SU-DHL-6 (cell line): Measurements from ENCODE around the gene PLP2.

ENCODE experiments used
- CTCF ChIP-seq: fragments of 200-600 bp; sonication (generic); IDR thresholded peaks from one replicate; pipeline ENCODE4 v1.5.1; 2017; ENCODE audit warnings: antibody characterized with exemption, mild to moderate bottlenecking, low read length, moderate library complexity; ENCODE audit not compliant: insufficient read depth, poor library complexity, severe bottlenecking
- EZH2phosphoT487 ChIP-seq: fragments of 200-600 bp; sonication (generic), shearing (Covaris generic); conservative IDR thresholded peaks from 2 replicates; pipeline ENCODE4 v1.6.1; 2018; ENCODE audit warnings: mild to moderate bottlenecking, antibody characterized with exemption, low read length, moderate library complexity, mixed read lengths

- TF ChIP-seq CTCF (no peak), EZH2phosphoT487 (no peak)
These were observed 33.7 kb downstream of the PLP2 start for GRCh38 chrX:49205443-49205842.
